DLD1 (cell line): Measurements from ENCODE around the gene LPCAT2.

Experiments
- in situ Hi-C: cut with HindIII; loops from 2 replicates; pipeline ENCODE4 v1.10.0; 2017; ENCODE audit warnings: low sequenced_read_pairs

Gene LPCAT2

DNA sequence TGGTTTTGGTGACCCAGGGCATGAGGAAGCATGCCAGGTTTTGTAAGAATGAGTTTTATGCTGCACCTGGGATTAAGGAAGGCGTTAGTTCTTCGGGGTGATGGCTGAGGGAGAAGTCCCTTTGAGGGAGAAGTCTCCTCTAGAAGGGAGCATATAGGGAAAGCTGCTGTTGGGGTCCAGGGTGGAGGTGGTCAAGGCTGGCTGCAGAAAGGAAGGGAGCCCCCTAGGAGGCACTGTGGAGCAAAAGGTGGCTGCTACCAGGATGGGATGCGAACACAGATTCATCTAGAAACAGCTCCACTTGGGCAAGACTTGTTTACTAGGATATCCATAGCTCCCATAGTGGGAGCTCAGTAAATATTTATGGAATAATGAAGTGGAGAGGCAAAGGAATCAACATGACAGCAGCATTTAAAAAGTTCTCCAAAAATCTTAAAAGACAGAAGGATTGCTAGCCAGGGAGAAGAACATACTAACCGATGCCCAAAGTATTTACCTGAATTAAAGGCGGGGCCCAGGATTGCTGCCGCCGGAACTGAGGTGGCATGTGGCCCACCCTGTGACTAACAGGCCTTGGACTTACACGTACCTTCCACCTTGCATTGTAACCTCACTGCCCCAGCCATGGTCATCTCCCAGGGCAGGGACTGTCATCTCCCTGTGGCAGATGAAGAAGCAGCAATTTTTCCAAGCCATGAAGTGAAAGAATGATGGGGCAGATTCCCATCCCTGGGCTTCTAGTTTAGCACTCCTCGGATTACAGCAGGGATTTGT is 7.1 kb upstream of the LPCAT2 start:
- in situ Hi-C loops, result no loop called here

DNA sequence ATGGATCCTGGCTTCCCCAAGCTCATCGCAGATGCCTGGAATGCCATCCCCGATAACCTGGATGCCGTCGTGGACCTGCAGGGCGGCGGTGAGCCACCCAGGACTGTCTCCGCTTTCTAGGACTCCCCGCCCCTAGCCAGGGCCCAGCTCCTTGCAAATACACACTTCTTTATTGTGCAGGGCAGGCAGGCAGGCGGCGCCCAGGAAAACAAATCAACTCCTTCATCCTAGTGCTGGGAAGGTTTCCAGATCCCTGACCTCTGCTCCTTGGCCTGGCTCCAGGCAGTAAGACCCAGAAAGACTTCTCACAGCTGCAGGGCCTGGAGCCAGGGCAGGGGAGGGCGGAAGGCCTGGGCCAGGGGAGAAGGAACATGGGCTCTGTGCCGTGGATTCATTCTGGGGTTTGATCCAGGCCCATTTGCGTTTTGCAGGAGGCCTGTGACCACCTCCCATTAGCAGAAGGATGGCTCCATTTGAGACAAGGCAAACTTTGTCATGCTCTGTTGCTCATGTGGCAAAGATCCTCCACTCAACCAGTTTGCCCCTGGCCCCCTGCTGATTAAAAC is 6.0 kb upstream of the LPCAT2 start:
- in situ Hi-C loops, result no loop called here

DNA sequence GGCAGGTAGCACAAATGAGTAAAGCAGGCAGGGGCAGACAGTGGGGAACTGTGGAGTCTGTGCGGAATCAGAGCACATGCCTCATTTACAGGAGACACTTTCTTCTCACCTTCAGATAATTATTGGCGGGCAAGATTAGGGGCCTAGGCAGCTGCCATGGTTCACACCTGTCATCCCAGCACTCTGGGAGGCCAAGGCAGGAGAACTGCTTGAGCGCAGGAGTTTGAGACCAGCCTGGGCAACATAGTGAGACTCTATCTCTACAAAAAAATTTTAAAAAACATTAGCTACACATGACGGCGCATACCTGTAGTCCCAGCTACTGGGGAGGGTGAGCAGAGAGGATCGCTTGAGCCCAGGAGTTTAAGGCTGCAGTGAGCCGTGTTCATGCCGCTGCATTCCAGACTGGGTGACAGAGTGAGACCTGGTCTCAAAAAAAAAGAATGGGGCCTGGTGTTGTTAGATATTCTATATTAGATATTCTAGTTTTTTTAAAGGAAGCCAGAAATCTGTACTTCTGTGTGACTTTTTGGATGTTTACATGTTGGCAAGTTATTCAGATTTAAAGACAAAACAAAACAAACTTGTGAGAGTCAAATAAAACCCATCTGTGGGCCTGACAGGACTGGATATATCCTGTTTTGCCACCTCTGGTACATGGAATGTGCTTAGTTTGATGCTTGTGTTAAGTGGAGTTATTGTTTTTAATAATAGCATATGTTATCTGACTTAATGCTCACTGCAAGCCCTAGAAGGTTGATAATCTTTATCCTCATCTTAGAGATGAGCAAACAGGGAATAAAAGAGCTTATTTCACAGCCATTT is 4.9 kb upstream of the LPCAT2 start:
- in situ Hi-C loops, result no loop called here

DNA sequence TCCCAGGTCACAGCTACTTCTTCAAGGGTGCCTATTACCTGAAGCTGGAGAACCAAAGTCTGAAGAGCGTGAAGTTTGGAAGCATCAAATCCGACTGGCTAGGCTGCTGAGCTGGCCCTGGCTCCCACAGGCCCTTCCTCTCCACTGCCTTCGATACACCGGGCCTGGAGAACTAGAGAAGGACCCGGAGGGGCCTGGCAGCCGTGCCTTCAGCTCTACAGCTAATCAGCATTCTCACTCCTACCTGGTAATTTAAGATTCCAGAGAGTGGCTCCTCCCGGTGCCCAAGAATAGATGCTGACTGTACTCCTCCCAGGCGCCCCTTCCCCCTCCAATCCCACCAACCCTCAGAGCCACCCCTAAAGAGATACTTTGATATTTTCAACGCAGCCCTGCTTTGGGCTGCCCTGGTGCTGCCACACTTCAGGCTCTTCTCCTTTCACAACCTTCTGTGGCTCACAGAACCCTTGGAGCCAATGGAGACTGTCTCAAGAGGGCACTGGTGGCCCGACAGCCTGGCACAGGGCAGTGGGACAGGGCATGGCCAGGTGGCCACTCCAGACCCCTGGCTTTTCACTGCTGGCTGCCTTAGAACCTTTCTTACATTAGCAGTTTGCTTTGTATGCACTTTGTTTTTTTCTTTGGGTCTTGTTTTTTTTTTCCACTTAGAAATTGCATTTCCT is 3.4 kb upstream of the LPCAT2 start:
- in situ Hi-C loops, result no loop called here

DNA sequence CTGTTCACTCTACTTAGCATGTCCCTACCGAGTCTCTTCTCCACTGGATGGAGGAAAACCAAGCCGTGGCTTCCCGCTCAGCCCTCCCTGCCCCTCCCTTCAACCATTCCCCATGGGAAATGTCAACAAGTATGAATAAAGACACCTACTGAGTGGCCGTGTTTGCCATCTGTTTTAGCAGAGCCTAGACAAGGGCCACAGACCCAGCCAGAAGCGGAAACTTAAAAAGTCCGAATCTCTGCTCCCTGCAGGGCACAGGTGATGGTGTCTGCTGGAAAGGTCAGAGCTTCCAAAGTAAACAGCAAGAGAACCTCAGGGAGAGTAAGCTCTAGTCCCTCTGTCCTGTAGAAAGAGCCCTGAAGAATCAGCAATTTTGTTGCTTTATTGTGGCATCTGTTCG is 2.8 kb upstream of the LPCAT2 start:
- in situ Hi-C loops, result no loop called here

DNA sequence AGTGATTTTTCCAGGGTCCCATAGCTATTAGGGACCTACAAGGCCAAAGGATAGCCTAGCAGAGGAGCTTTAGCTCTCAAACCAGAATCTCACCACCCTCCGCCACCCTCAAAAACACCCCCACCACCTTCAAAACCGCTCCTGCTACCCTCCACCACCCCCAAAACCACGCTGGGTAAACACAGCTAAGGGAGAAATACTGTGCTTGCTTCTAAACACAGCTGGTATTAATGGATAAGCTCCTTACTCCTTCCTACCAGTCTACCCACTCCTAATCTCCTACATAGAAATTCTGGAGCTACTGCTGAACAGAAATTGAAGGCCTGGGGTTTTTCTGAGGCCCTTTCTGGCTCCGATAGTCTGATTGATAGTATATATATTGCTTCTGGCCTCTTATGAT is 2.2 kb upstream of the LPCAT2 start:
- in situ Hi-C loops, result no loop called here

DNA sequence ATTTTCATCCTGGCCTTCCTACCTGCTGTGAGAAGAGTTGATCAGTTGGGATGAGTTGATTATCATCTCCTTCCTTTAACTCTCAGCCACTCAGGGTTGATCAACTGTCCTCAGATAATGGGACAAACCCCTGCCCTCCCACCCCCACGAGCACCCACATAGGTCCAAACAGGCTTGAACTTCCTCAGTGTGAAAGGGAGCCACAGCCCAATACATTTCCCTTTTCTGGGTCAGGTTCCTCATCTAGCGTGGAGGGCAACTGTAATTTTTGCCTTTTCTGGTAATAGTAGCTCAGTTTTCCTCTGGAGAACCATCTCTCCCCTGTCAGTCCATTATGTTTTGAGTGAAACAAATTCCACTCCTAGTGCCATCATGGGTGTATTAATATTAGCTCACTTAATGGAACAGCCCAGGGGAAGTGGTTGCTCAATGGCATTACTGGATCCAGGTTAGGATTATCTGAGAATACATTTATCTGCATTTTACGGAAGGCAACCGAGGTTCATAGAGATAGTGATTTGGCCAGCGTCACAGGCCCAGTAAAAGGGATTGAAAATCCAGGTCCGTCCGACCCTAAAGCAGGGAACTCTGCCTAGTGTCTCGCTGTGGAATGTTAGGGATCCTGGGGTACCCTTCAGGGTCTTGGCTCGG is 476 bp upstream of the LPCAT2 start:
- in situ Hi-C loops, result no loop called here

DNA sequence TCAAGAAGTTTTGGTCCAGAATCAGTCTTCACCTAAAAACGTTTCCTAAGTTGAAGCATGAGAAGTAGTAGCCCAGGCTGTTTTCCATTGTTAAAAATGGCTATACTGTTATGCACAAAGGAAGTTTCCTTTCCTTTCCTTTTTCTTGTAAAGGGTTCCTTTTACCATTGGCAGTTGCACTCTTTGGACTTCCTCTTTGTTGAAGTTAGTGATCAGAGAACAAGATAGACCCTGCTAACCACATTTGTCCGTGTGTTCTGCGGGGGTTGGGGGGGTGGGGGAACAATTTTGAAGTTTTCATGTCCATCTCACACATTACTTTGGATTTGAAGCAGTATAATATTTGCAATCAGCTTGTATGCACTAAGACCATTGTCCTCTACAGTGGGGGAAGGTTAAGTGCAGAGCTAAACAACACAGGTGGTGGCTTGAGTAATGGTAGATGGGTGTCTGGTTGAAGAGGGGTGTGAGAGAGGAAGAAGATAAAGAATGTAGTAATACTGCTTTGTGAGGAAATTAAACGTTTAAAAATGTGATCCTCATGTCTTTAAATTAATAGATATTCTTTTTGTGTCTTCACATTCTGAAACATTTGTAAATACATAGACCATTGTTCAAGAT is 1.4 kb downstream of the LPCAT2 start:
- in situ Hi-C loops, result no loop called here

DNA sequence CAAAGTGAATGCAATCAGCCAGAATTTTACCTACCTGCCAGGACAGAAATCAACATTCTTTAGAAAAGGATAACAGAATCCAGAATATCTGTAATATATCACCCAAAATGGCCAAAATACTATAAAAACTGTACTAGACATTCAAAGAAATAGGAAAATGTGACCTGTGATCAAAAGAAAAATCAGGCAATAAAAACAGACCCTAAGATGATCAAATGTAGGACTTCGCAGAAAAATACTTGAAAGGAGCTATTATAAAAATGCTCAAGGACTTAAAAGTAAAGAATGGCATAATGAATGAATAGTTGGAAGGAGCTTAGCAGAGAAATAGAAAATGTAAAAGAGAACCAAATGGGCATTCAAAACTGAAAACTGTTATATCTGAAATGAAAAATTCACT is 4.1 kb downstream of the LPCAT2 start:
- in situ Hi-C loops, result no loop called here

DNA sequence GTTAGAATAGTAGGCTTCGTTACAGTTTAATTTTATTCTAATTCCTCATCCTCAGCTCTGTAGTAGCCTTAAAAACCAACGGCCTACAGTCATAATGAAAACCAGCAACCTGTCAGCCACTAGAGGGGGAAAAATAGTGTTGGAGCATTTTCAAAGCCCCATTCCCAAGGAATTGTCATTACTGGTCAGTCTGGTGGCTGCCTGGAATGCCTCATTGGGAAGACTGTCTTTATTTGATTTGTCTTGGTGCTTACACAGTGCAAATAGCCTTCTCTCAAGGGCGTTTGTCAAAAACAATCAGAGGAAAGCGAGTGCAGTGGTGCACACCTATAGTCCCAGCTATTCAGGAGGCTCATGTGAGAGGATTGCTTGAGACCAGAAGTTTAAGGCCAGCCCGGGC is 4.7 kb downstream of the LPCAT2 start:
- in situ Hi-C loops, result no loop called here

DNA sequence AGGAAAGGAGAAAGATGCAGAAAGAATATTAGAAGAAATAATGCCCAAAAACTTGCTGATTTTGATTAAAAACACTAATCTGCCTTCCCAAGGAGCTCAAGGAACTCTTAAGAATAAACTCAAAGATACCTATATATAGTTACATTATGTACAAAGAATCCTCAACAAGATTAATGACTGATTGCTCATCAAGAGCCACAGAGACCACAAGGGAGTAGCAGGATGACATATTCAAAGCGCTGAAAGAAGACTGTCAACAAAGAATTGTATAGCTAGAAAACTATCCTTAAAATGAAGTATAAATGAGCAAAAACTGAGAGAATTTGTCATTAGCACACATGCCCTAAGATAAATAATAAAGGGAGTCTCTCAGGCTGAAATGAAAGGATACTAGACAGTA is 6.2 kb downstream of the LPCAT2 start:
- in situ Hi-C loops, result no loop called here

DNA sequence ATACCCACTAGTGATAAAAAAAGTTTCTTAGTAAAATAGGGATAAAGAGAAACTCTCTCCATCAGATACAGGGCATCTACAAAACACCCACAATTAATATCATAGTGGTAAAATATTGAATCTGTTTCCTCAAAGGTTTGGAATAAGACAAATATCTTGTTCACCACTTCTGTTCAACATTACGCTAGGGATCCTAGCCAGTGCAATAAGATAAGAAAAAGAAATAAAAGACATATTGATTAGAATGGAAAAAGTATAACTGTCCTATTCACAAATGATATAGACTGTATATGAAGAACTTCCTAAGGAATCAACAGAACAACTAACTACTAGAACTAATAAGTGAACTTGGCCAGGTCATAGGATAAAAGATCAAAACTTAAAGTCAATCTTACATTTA is 12.9 kb downstream of the LPCAT2 start:
- in situ Hi-C loops, result no loop called here

DNA sequence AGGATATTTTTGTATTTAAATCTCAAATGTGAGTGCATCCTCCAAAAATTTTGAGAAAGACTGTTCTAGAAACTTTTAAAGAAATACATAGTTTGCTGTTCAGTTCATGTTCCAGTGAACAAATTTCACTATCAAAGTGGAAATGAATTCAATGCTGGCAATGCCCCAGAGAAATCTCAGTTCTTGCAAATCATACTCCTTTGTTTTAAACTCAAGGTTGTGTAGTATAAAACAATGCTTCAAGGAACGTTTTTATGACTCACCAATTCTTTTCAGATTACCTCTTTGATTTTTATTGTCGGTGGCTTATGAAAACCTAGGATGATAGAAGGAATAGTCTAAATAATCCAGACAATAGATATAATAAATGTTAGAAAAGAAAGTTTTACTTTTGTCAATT is 17.6 kb downstream of the LPCAT2 start:
- in situ Hi-C loops, result no loop called here

DNA sequence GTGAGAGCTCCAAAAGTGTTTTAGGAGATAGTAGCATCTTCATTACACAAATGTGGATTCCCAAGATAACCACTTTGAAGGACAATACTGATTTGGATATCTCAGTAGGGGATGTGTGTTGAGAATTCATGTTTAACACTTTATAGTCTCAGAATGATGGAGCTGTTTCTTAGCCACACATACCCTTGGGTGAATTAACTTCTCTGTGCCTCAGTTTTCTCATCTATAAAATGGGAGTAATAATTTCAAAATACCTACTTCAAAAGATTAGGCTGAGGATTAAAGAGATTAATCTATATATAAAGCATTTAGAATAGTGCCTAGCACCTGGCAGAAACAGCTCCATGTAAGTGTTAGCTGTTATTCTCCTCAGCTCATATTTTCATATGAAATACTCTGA is 19.0 kb downstream of the LPCAT2 start:
- in situ Hi-C loops, result no loop called here

DNA sequence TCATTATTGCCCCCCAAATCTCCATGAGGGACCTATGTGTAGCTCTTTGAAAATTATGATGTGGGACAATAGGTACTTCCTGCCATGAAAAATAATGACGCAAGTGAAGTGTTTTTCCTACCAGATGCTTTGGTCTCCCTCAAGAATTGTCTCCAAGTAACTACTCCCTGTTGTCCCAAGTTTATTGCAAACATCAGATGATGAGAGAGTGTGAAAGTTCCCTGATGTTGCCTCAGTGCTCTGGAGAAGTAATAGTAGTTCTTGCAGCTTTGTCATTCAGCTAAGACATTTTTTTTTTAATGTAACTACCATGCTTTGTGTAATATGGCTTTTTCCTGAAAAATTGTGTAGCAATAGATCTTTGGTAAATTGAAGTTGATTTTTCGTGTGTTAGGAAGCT is 20.1 kb downstream of the LPCAT2 start:
- in situ Hi-C loops, result no loop called here

DNA sequence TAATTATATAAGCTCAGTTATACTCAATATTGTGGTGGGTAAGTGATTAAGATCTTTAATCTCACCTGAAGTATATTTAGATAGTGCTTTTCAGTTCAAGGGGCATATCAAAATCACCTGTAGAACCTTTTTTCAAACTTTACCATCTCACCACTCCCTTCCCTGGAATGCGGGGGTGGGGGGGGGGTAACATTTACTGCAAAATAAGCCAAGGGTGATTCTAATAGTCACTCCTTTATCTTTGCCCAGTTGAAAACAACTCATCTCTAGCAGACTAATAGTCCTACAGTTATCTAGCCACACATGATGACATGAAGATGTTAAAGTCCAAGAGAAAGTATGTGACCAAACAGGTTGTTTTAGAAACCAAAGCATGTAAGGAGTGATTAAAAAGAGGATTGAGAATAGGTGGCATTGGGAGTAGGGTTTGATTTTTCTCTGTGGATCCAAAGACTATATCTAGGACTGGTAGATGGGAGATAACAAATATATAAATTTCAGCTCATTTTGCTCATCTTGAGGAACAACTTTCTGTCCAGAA is 21.5 kb downstream of the LPCAT2 start:
- in situ Hi-C loops, result loop anchor here (5.0 kb wide), 1 partner anchor 57 kb away; no protein-coding TSS in a partner anchor

DNA sequence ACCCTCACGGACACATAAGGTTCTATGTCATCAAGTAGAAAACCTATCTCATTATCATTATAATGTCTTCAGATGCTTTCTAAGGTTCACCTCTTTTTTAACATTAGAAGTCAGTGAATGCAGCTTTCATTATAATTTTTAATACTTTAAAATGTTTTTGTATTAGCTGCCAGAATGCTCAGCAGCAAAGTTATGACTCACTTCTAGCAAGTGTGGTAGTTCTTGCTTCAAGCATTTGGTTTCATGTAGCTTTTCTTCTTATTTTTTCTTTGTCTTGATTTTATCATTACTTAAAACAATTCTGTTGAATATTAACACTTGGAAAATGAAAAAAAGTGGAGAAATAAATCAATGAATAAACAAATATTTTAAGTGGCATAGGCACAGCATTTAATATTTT is 23.4 kb downstream of the LPCAT2 start:
- in situ Hi-C loops, result loop anchor here (5.0 kb wide), 1 partner anchor 55 kb away; no protein-coding TSS in a partner anchor

DNA sequence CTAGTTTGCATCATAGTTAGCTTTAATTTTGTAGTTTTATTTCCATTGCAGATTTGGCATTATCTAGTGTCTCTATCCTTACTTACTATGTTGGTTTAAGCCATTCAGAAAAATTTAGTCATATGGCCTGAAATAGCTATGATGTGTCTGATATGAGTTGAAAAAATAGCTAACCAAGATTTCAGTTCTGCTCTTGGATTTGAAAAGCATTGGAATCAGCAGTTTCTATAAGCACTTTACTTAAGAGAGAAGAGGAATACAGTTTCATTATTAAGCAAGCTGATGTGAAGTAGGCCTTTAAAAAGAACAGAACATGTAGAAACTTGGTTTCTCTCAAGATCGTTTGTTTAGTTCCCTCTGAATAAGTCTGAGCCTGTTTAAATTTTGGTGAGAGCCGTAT is 25.9 kb downstream of the LPCAT2 start:
- in situ Hi-C loops, result loop anchor here (5.0 kb wide), 2 partner anchors 53 to 93 kb away; no protein-coding TSS in a partner anchor

DNA sequence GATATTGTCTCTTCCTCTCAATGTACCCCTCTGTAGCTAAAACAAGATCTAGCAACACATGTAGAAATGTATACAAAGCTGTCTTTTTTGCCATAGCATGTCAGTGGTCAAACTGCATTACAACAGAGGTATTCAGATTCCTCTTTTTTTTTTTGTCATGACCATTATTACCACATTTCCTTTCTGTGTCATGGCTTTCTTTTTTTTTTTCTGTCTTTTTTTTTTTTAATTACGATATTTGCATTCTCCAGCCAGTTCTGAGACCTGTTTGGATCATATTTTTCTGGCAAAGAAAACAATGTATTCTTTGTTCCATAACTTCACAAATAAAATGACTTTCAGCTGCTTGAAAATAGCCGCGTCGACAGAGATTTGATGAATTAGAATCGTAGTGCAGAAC is 30.2 kb downstream of the LPCAT2 start:
- in situ Hi-C loops, result loop anchor here (5.0 kb wide), 1 partner anchor 88 kb away; no protein-coding TSS in a partner anchor

DNA sequence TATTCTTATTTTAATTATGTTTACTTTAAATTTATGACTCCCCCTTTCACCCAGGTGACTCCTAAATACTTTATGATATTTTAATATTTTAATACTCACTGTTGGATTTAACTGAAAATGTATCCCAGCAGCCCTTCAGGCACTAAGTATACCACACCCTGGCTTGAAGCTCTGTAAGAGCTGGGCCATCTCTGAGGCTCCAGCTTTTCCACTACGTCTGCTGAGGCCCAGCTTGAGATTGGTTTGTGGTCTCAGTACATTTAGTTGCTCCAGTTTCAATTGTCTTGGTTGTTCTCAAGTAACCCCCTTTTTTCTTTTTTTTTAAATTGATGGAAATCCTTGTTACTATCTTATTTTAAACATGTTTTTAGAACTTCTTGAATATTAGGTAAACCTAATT is 30.6 kb downstream of the LPCAT2 start:
- in situ Hi-C loops, result loop anchor here (5.0 kb wide), 1 partner anchor 88 kb away; no protein-coding TSS in a partner anchor
